Mesenchymal stem cell (in vitro differentiated cells and primary cell): ENCODE data around the gene WDR48.

Experiments used
- DNase-seq: peaks from one replicate; pipeline ENCODE4 v3.0.0-alpha.2; 2013
- H2AFZ ChIP-seq: one replicate; pipeline ENCODE4 v1.6.1; 2013; ENCODE audit warnings: low read depth, mild to moderate bottlenecking, control low read depth, inconsistent platforms, low read length, moderate library complexity
- H2AK5ac ChIP-seq: 2 replicates; pipeline ENCODE4 v1.6.1; 2013; ENCODE audit warnings: low read length, moderate library complexity, mild to moderate bottlenecking, inconsistent platforms; ENCODE audit not compliant: severe bottlenecking
- H2BK120ac ChIP-seq: one replicate; pipeline ENCODE4 v1.6.1; 2013; ENCODE audit warnings: low read depth, mild to moderate bottlenecking, inconsistent platforms, low read length, moderate library complexity
- H2BK12ac ChIP-seq, 2 experiments: one replicate each; pipeline ENCODE4 v1.6.1; 2013; ENCODE audit warnings: inconsistent platforms in 2 of 2, low read length in 2 of 2, mild to moderate bottlenecking in 2 of 2, moderate library complexity in 2 of 2, control low read depth in 1 of 2
- H2BK15ac ChIP-seq: one replicate; pipeline ENCODE4 v1.6.1; 2013; ENCODE audit warnings: mild to moderate bottlenecking, low read depth, inconsistent platforms; ENCODE audit not compliant: poor library complexity, severe bottlenecking
- H2BK5ac ChIP-seq: 2 replicates; pipeline ENCODE4 v1.6.1; 2013; ENCODE audit warnings: low read depth, mild to moderate bottlenecking, low read length, control low read depth, inconsistent platforms; ENCODE audit not compliant: poor library complexity, severe bottlenecking
- H3K14ac ChIP-seq, 2 experiments: one replicate each; pipeline ENCODE4 v1.6.1; 2013; ENCODE audit warnings: inconsistent platforms in 2 of 2, low read length in 2 of 2, control low read depth in 1 of 2, mild to moderate bottlenecking in 1 of 2, moderate library complexity in 1 of 2
- H3K18ac ChIP-seq, 2 experiments: one replicate each; pipeline ENCODE4 v1.6.1; 2013; ENCODE audit warnings: inconsistent platforms in 2 of 2, low read length in 2 of 2, control low read depth in 1 of 2, low read depth in 1 of 2, mild to moderate bottlenecking in 1 of 2
- H3K23ac ChIP-seq, 2 experiments: one replicate each; pipeline ENCODE4 v1.6.1; 2013; ENCODE audit warnings: inconsistent platforms in 2 of 2, low read length in 2 of 2, mild to moderate bottlenecking in 2 of 2, moderate library complexity in 2 of 2, control low read depth in 1 of 2
- H3K27ac ChIP-seq: 2 replicates; pipeline ENCODE4 v1.5.1; 2013; ENCODE audit warnings: mild to moderate bottlenecking, moderate library complexity, low read length, control low read depth, inconsistent platforms; ENCODE audit not compliant: poor library complexity, severe bottlenecking
- H3K27me3 ChIP-seq, 2 experiments: 2 replicates each; pipeline versions ENCODE4 v1.6.1 to v1.7.0; 2013; ENCODE audit warnings: low read length in 2 of 2, mild to moderate bottlenecking in 2 of 2, moderate library complexity in 2 of 2, control low read depth in 1 of 2, inconsistent platforms in 1 of 2; ENCODE audit not compliant: control insufficient read depth in 1 of 2, insufficient read depth in 1 of 2
- H3K36me3 ChIP-seq, 2 experiments: 2 replicates each; pipeline versions ENCODE4 v1.6.1 to v1.7.0; 2013; ENCODE audit warnings: low read length in 2 of 2, control low read depth in 1 of 2, inconsistent platforms in 1 of 2, low read depth in 1 of 2, mild to moderate bottlenecking in 1 of 2; ENCODE audit not compliant: insufficient read depth in 2 of 2, control insufficient read depth in 1 of 2
- H3K4ac ChIP-seq, 2 experiments: one replicate each; pipeline ENCODE4 v1.6.1; 2013; ENCODE audit warnings: inconsistent platforms in 2 of 2, low read length in 2 of 2, mild to moderate bottlenecking in 2 of 2, moderate library complexity in 2 of 2, control low read depth in 1 of 2, low read depth in 1 of 2
- H3K4me1 ChIP-seq: 2 replicates; pipeline ENCODE4 v1.6.1; 2013; ENCODE audit warnings: low read depth, low read length, control low read depth; ENCODE audit not compliant: control insufficient read depth, insufficient read depth
- H3K4me2 ChIP-seq: 2 replicates; pipeline ENCODE4 v1.6.1; 2013; ENCODE audit warnings: low read length, mild to moderate bottlenecking, inconsistent platforms; ENCODE audit not compliant: poor library complexity, severe bottlenecking
- H3K4me3 ChIP-seq, 2 experiments: 2 replicates each; pipeline versions ENCODE4 v1.5.1 to v1.7.0; 2013; ENCODE audit warnings: low read length in 2 of 2, mild to moderate bottlenecking in 2 of 2, control low read depth in 1 of 2, low read depth in 1 of 2; ENCODE audit not compliant: insufficient read depth in 1 of 2
- H3K79me1 ChIP-seq: replicated peaks from 2 replicates; pipeline ENCODE4 v1.6.1; 2013; ENCODE audit warnings: mild to moderate bottlenecking, control low read depth, low read length, inconsistent platforms; ENCODE audit not compliant: poor library complexity, severe bottlenecking
- H3K9ac ChIP-seq: 2 replicates; pipeline ENCODE4 v1.7.0; 2013; ENCODE audit warnings: mild to moderate bottlenecking, low read length, moderate library complexity
- H3K9me3 ChIP-seq: 2 replicates; pipeline ENCODE4 v1.7.0; 2013; ENCODE audit warnings: mild to moderate bottlenecking, low read length; ENCODE audit not compliant: control insufficient read depth
- H4K8ac ChIP-seq: one replicate; pipeline ENCODE4 v1.6.1; 2013; ENCODE audit warnings: inconsistent platforms, mild to moderate bottlenecking, low read length, moderate library complexity
- H4K91ac ChIP-seq: one replicate; pipeline ENCODE4 v1.6.1; 2013; ENCODE audit warnings: mild to moderate bottlenecking, low read length, inconsistent platforms
- WGBS: methylation state at CpG from one replicate; pipeline ENCODE4 v1.1.7; 2013; ENCODE audit warnings: mixed read lengths; 5-methylcytosine and 5-hydroxymethylcytosine counted together

The WDR48 gene

GRCh38 chr3:39028546-39028945 lies 23.3 kb upstream of the WDR48 start:
- no peak overlapping the region for H3K4me3 ChIP-seq
- no peak overlapping the region for H4K8ac ChIP-seq
- no peak overlapping the region for H3K14ac ChIP-seq
- H2AFZ ChIP-seq: no peak overlapping the region
- no peaks in the 10 kb centered on the region for H3K79me1 ChIP-seq
- H2BK12ac ChIP-seq: no peak overlapping the region
- no peak overlapping the region for H2BK120ac ChIP-seq
- no peak overlapping the region for H3K9ac ChIP-seq
- H3K23ac ChIP-seq: no peak overlapping the region
- no peak overlapping the region for H3K27ac ChIP-seq
- no peak overlapping the region for H2BK5ac ChIP-seq
- no peak overlapping the region for H2AK5ac ChIP-seq
- no peak overlapping the region for H3K4me2 ChIP-seq
- H4K91ac ChIP-seq: no peak overlapping the region
- 69% methylated on average over 3 of the region's 3 CpGs for WGBS
- no peaks in the 10 kb centered on the region for H3K4me1 ChIP-seq
- H3K9me3 ChIP-seq: no peaks in the 10 kb centered on the region
- no peak overlapping the region for H2BK15ac ChIP-seq
- no peaks in the 10 kb centered on the region for H3K36me3 ChIP-seq
- no peak for DNase-seq
- H3K4ac ChIP-seq: no peak overlapping the region
- no peak overlapping the region for H3K18ac ChIP-seq
- H3K27me3 ChIP-seq: peaks cover 0 to 24% of the 10 kb centered on the region in 2 experiments

GRCh38 chr3:39029556-39029955 lies 22.3 kb upstream of the WDR48 start:
- no peak overlapping the region for H2BK120ac ChIP-seq
- no peak overlapping the region for H3K4me2 ChIP-seq
- H3K4me3 ChIP-seq: no peak overlapping the region
- no peak overlapping the region for H3K27ac ChIP-seq
- no peak overlapping the region for H3K9ac ChIP-seq
- no peaks in the 10 kb centered on the region for H3K36me3 ChIP-seq
- H2AFZ ChIP-seq: no peak overlapping the region
- H2BK12ac ChIP-seq: no peak overlapping the region
- H4K8ac ChIP-seq: no peak overlapping the region
- no peak overlapping the region for H2BK15ac ChIP-seq
- H3K79me1 ChIP-seq: no peaks in the 10 kb centered on the region
- no peaks in the 10 kb centered on the region for H3K9me3 ChIP-seq
- no peak overlapping the region for H2BK5ac ChIP-seq
- no peak overlapping the region for H3K18ac ChIP-seq
- H2AK5ac ChIP-seq: no peak overlapping the region
- peaks cover 0 to 24% of the 10 kb centered on the region in 2 experiments for H3K27me3 ChIP-seq
- no peak overlapping the region for H3K4ac ChIP-seq
- no peak overlapping the region for H3K14ac ChIP-seq
- WGBS: no CpG with 5 or more reads among the region's 1 CpG
- H3K23ac ChIP-seq: no peak overlapping the region
- no peak for DNase-seq
- no peaks in the 10 kb centered on the region for H3K4me1 ChIP-seq
- no peak overlapping the region for H4K91ac ChIP-seq

- DNase-seq: peak; percentile 67
- no peak overlapping the region for H3K4me2 ChIP-seq
- H2BK5ac ChIP-seq: no peak overlapping the region
- H3K18ac ChIP-seq: no peak overlapping the region
- H3K27ac ChIP-seq: no peak overlapping the region
- no peak overlapping the region for H3K23ac ChIP-seq
- no peak overlapping the region for H3K4me3 ChIP-seq
- H3K79me1 ChIP-seq: no peaks in the 10 kb centered on the region
- no peaks in the 10 kb centered on the region for H3K27me3 ChIP-seq
- no peak overlapping the region for H2BK120ac ChIP-seq
- no peak overlapping the region for H2BK12ac ChIP-seq
- peaks cover 13% of the 10 kb centered on the region for H3K9me3 ChIP-seq
- no peak overlapping the region for H3K4ac ChIP-seq
- no peak overlapping the region for H3K9ac ChIP-seq
- H3K36me3 ChIP-seq: no peaks in the 10 kb centered on the region
- no peaks in the 10 kb centered on the region for H3K4me1 ChIP-seq
- H3K14ac ChIP-seq: no peak overlapping the region
- H4K8ac ChIP-seq: no peak overlapping the region
- no peak overlapping the region for H4K91ac ChIP-seq
- no peak overlapping the region for H2BK15ac ChIP-seq
- H2AK5ac ChIP-seq: no peak overlapping the region
- no peak overlapping the region for H2AFZ ChIP-seq
Measured at GRCh38 chr3:39038165-39038564, 13.7 kb upstream of the WDR48 start.

- no peak overlapping the region for H2BK12ac ChIP-seq
- H3K9me3 ChIP-seq: no peaks in the 10 kb centered on the region
- H3K27me3 ChIP-seq: peaks cover 0 to 7% of the 10 kb centered on the region in 2 experiments
- H2AFZ ChIP-seq: no peak overlapping the region
- H3K4me2 ChIP-seq: no peak overlapping the region
- H3K4me3 ChIP-seq: no peak overlapping the region
- peaks cover 14% of the 10 kb centered on the region for H3K79me1 ChIP-seq
- no peaks in the 10 kb centered on the region for H3K36me3 ChIP-seq
- H3K23ac ChIP-seq: no peak overlapping the region
- H2BK5ac ChIP-seq: no peak overlapping the region
- H3K9ac ChIP-seq: no peak overlapping the region
- no peak overlapping the region for H3K4ac ChIP-seq
- no peak overlapping the region for H3K18ac ChIP-seq
- H2BK120ac ChIP-seq: no peak overlapping the region
- H3K14ac ChIP-seq: no peak overlapping the region
- H2BK15ac ChIP-seq: no peak overlapping the region
- no peak overlapping the region for H2AK5ac ChIP-seq
- H3K4me1 ChIP-seq: peaks cover 1% of the 10 kb centered on the region
- no peak overlapping the region for H4K8ac ChIP-seq
- no peak for DNase-seq
- no peak overlapping the region for H4K91ac ChIP-seq
- no peak overlapping the region for H3K27ac ChIP-seq
Measured at GRCh38 chr3:39050029-39050428, 1.8 kb upstream of the WDR48 start.
